GM12801 (cell line): ENCODE results near the gene BPIFB1.

Source experiments
- TF ChIP-seq, protein P1 (sequence below): IDR thresholded peaks from one replicate; pipeline ENCODE4 v1.5.1; 2011; ENCODE audit warnings: control low read depth; ENCODE audit not compliant: insufficient read length; ENCODE audit errors: extremely low read depth

Gene BPIFB1

DNA sequence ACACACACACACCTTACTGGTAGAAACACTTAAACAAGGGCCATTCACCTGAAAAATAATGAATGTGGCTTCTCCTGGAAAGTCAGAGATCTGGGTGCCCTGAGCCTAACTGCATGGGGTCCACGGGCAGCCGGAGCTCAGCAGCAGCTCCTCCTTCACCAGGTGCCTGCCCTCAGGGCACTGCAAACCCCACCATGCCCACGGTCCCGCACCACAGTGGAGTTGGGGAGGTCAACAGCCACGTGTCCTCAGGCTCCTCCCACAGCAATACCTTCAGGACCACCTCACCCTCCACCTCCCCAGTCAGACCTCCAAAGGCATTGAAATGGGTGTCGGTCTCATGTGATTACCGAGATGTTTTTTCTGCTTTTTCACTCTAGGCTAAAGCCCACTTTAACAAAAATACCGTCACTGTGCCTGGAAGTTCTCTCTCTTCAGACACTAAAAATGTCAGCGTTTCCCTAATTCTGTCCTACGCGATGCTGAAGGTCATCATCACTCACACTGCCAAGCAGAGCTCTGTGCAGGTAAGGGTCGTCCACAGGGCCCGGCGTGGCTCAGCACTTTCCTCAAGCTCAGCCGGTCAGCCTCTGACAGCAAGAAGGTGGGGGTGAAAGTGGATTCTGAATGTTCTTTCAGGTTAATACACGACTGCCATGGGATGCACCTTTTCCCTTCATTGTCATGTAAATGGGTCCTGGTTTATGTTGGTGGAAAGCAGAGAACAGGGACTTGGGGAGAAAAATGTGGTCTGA lies 69.4 kb downstream of the BPIFB1 start:
- TF ChIP-seq, protein P1, sequence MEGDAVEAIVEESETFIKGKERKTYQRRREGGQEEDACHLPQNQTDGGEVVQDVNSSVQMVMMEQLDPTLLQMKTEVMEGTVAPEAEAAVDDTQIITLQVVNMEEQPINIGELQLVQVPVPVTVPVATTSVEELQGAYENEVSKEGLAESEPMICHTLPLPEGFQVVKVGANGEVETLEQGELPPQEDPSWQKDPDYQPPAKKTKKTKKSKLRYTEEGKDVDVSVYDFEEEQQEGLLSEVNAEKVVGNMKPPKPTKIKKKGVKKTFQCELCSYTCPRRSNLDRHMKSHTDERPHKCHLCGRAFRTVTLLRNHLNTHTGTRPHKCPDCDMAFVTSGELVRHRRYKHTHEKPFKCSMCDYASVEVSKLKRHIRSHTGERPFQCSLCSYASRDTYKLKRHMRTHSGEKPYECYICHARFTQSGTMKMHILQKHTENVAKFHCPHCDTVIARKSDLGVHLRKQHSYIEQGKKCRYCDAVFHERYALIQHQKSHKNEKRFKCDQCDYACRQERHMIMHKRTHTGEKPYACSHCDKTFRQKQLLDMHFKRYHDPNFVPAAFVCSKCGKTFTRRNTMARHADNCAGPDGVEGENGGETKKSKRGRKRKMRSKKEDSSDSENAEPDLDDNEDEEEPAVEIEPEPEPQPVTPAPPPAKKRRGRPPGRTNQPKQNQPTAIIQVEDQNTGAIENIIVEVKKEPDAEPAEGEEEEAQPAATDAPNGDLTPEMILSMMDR = no peak

DNA sequence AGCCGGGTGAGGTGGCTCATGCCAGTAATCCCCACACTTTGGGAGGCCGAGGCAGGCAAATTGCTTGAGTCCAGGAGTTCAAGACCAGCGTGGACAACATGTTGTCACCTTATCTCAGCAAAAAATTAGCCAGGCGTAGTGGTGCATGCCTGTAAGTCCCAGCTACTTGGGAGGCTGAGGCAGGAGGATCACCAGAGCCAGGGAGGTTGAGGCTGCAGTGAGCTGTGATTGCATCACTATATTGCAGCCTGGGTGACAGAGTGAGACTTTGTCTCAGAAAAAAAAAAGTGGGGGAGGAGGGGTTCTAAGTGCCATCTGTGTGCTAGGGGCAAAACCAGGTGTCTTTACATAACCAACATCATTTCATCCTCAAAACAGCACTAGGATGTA lies 70.0 kb downstream of the BPIFB1 start:
- TF ChIP-seq, protein P1 = no peak
